ENCODE results near the gene TBL1XR1.

DNA sequence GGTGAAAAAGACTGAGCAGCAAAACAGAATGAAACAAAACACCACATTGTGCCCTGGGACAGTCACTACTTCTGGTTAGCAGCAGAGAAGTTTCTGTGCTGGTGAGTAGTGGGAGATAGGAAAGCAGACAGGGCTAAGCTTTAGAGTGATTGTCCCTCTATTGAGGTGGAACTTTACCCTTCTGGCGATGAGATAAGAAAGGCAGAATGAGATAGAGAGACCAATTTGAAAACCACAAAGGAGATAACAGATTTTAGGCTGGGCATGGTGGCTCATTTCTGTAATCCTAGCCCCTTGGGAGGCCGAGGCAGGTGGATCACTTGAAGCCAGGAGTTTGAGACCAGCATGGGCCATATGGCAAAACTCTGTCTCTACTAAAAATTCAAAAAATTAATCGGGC is 208.5 kb downstream of the TBL1XR1 start:
- TF ChIP-seq ZSCAN20 (CRISPR knock-in tag; IDR thresholded peaks at IDR 0.05; ENCODE audit: borderline replicate concordance) (no peak), MYNN (CRISPR knock-in tag; IDR thresholded peaks at IDR 0.05; ENCODE audit: low read depth) (no peak), YY1 (IDR thresholded peaks at IDR 0.05; ENCODE audit: insufficient read depth, insufficient replicate concordance, low read depth, low read length) (no peak), ZZZ3 (CRISPR knock-in tag; IDR thresholded peaks at IDR 0.05; ENCODE audit: borderline replicate concordance) (no peak), PBX3 (CRISPR knock-in tag; IDR thresholded peaks at IDR 0.05; ENCODE audit: borderline replicate concordance) (no peak), EZH2 (conservative IDR thresholded peaks at IDR 0.05; ENCODE audit: low read depth, low read length) (no peak), ATF2 (CRISPR knock-in tag; IDR thresholded peaks at IDR 0.05) (no peak), NFYB (CRISPR knock-in tag; IDR thresholded peaks at IDR 0.05) (no peak), HCFC1 (IDR thresholded peaks at IDR 0.05; ENCODE audit: low read depth, low read length) (no peak)
- TF ChIP-seq, protein P1, sequence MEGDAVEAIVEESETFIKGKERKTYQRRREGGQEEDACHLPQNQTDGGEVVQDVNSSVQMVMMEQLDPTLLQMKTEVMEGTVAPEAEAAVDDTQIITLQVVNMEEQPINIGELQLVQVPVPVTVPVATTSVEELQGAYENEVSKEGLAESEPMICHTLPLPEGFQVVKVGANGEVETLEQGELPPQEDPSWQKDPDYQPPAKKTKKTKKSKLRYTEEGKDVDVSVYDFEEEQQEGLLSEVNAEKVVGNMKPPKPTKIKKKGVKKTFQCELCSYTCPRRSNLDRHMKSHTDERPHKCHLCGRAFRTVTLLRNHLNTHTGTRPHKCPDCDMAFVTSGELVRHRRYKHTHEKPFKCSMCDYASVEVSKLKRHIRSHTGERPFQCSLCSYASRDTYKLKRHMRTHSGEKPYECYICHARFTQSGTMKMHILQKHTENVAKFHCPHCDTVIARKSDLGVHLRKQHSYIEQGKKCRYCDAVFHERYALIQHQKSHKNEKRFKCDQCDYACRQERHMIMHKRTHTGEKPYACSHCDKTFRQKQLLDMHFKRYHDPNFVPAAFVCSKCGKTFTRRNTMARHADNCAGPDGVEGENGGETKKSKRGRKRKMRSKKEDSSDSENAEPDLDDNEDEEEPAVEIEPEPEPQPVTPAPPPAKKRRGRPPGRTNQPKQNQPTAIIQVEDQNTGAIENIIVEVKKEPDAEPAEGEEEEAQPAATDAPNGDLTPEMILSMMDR (CRISPR knock-in tag; IDR thresholded peaks at IDR 0.05) = no peak
- TF ChIP-seq, protein P2, sequence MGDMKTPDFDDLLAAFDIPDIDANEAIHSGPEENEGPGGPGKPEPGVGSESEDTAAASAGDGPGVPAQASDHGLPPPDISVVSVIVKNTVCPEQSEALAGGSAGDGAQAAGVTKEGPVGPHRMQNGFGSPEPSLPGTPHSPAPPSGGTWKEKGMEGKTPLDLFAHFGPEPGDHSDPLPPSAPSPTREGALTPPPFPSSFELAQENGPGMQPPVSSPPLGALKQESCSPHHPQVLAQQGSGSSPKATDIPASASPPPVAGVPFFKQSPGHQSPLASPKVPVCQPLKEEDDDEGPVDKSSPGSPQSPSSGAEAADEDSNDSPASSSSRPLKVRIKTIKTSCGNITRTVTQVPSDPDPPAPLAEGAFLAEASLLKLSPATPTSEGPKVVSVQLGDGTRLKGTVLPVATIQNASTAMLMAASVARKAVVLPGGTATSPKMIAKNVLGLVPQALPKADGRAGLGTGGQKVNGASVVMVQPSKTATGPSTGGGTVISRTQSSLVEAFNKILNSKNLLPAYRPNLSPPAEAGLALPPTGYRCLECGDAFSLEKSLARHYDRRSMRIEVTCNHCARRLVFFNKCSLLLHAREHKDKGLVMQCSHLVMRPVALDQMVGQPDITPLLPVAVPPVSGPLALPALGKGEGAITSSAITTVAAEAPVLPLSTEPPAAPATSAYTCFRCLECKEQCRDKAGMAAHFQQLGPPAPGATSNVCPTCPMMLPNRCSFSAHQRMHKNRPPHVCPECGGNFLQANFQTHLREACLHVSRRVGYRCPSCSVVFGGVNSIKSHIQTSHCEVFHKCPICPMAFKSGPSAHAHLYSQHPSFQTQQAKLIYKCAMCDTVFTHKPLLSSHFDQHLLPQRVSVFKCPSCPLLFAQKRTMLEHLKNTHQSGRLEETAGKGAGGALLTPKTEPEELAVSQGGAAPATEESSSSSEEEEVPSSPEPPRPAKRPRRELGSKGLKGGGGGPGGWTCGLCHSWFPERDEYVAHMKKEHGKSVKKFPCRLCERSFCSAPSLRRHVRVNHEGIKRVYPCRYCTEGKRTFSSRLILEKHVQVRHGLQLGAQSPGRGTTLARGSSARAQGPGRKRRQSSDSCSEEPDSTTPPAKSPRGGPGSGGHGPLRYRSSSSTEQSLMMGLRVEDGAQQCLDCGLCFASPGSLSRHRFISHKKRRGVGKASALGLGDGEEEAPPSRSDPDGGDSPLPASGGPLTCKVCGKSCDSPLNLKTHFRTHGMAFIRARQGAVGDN (CRISPR knock-in tag; IDR thresholded peaks at IDR 0.05) = no peak
- TF ChIP-seq, protein P3, sequence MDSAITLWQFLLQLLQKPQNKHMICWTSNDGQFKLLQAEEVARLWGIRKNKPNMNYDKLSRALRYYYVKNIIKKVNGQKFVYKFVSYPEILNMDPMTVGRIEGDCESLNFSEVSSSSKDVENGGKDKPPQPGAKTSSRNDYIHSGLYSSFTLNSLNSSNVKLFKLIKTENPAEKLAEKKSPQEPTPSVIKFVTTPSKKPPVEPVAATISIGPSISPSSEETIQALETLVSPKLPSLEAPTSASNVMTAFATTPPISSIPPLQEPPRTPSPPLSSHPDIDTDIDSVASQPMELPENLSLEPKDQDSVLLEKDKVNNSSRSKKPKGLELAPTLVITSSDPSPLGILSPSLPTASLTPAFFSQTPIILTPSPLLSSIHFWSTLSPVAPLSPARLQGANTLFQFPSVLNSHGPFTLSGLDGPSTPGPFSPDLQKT (CRISPR knock-in tag; IDR thresholded peaks at IDR 0.05; ENCODE audit: borderline replicate concordance) = no peak
- TF ChIP-seq, protein P4, sequence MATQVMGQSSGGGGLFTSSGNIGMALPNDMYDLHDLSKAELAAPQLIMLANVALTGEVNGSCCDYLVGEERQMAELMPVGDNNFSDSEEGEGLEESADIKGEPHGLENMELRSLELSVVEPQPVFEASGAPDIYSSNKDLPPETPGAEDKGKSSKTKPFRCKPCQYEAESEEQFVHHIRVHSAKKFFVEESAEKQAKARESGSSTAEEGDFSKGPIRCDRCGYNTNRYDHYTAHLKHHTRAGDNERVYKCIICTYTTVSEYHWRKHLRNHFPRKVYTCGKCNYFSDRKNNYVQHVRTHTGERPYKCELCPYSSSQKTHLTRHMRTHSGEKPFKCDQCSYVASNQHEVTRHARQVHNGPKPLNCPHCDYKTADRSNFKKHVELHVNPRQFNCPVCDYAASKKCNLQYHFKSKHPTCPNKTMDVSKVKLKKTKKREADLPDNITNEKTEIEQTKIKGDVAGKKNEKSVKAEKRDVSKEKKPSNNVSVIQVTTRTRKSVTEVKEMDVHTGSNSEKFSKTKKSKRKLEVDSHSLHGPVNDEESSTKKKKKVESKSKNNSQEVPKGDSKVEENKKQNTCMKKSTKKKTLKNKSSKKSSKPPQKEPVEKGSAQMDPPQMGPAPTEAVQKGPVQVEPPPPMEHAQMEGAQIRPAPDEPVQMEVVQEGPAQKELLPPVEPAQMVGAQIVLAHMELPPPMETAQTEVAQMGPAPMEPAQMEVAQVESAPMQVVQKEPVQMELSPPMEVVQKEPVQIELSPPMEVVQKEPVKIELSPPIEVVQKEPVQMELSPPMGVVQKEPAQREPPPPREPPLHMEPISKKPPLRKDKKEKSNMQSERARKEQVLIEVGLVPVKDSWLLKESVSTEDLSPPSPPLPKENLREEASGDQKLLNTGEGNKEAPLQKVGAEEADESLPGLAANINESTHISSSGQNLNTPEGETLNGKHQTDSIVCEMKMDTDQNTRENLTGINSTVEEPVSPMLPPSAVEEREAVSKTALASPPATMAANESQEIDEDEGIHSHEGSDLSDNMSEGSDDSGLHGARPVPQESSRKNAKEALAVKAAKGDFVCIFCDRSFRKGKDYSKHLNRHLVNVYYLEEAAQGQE (IDR thresholded peaks at IDR 0.05; ENCODE audit: borderline replicate concordance in 1 of 2, low read depth in 1 of 2, low read length in 2 of 2) = no peak
- TF ChIP-seq, protein P5, sequence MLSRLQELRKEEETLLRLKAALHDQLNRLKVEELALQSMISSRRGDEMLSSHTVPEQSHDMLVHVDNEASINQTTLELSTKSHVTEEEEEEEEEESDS (CRISPR knock-in tag; IDR thresholded peaks at IDR 0.05; ENCODE audit: borderline replicate concordance) = no peak
